Naive B cell (primary cell): ENCODE measurements around the gene ASGR1. TPM values are rescaled to one million over a fixed set of nuclear protein-coding genes. Genes with fewer than 3 reads are reported as not detected.

Source experiments
- ATAC-seq, 2 donors: fragments of 150-1000 bp; cut with Tn5 transposase; 2 replicates each; pipeline ENCODE4 v1.10.0; 2021; ENCODE audit warnings: low read depth in 2 of 2, mild to moderate bottlenecking in 2 of 2, moderate library complexity in 2 of 2
- DNase-seq: peaks from one replicate; pipeline ENCODE4 v3.0.0; 2022
- H3K27ac Mint-ChIP-seq, 6 donors: one replicate each; pipeline ENCODE4 v1.8.0; 2020 to 2022; ENCODE audit warnings: mild to moderate bottlenecking in 6 of 6, mixed read lengths in 6 of 6, moderate library complexity in 5 of 6, inconsistent platforms in 2 of 6
- H3K27me3 Mint-ChIP-seq, 3 donors: one replicate each; pipeline ENCODE4 v1.8.0; 2021 to 2022; ENCODE audit warnings: mixed read lengths in 3 of 3, mild to moderate bottlenecking in 1 of 3
- H3K36me3 Mint-ChIP-seq, 2 donors: one replicate each; pipeline ENCODE4 v1.8.0; 2020 to 2022; ENCODE audit warnings: mixed read lengths in 2 of 2, inconsistent platforms in 1 of 2, mild to moderate bottlenecking in 1 of 2
- H3K4me1 Mint-ChIP-seq, 3 donors: one replicate each; pipeline ENCODE4 v1.8.0; 2020 to 2022; ENCODE audit warnings: mixed read lengths in 3 of 3, inconsistent platforms in 1 of 3, mild to moderate bottlenecking in 1 of 3, moderate library complexity in 1 of 3
- H3K4me3 Mint-ChIP-seq, 8 donors: one replicate each; pipeline ENCODE4 v1.8.0; 2020 to 2022; ENCODE audit warnings: mild to moderate bottlenecking in 8 of 8, mixed read lengths in 8 of 8, moderate library complexity in 8 of 8, inconsistent platforms in 2 of 8
- H3K9me3 Mint-ChIP-seq, 7 donors: one replicate each; pipeline ENCODE4 v1.8.0; 2020 to 2022; ENCODE audit warnings: mixed read lengths in 7 of 7, mild to moderate bottlenecking in 5 of 7, inconsistent platforms in 2 of 7, moderate library complexity in 1 of 7
- polyA plus RNA-seq, 6 donors: library from polyadenylated mRNA; unstranded; fragments of 300-500 nt; fragmentation: Illumina TruSeq; gene quantifications; one replicate each; pipeline ENCODE4 v1.2.3, GENCODE V29; 2021; ENCODE audit warnings: low read depth in 6 of 6

ASGR1 gene
- polyA plus RNA-seq, 6 donors from 2014 or later: 0.19 TPM; not detected in 5

- Mint-ChIP-seq H3K27me3 (no peaks in the 10 kb centered on the region), H3K4me3 (peak overlapping the region; percentile 86 to 97 (median 94)), H3K4me1 (peaks cover 35 to 57% (median 47%) of the 10 kb centered on the region in 3 donors), H3K9me3 (no peaks in the 10 kb centered on the region), H3K27ac (peak overlapping the region; percentile 69 to 92 (median 83)), H3K36me3 (no peaks in the 10 kb centered on the region)
- ATAC-seq (peak; percentile 57 to 60), DNase-seq (peak; percentile 60)
These were observed 41.6 kb upstream of the ASGR1 start for GRCh38 chr17:7220593-7221277.

DNA sequence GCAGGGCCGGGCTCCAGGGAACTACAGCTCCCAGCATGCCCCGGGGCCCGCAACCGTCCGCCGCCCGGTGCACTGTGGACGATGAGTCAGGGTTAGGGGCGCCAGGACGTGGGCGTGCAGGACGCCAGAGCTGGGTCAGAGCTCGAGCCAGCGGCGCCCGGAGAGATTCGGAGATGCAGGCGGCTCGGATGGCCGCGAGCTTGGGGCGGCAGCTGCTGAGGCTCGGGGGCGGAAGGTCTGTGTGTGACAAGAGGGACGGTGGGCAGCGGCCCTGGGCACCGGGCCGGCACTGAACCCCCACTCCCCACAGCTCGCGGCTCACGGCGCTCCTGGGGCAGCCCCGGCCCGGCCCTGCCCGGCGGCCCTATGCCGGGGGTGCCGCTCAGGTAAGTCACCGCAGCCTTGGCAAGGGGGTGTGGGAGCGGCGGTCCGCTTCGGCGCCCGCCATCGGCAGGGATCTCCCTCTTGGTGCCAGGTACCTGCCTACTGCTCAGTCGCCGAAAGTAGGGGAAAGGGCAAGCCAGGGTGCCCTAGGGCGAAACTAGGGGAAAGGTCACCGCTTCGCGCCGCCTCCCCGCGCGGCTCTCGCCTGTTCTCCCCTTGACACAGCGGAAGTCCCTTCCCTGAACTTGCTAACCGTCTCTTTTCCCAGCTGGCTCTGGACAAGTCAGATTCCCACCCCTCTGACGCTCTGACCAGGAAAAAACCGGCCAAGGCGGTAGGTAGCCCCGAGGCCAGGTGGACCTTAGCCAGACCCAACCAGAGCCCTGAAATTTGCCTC, 40.8 kb upstream of the ASGR1 start, which contains the start of the genes ACADVL and DLG4:
Gene ACADVL, plus strand, starts transcription at position 127 of the 781 bp plus-strand sequence. Its CDS starts 47 bp downstream, at position 174.
Gene DLG4, minus strand, starts transcription at position 25 of the 781 bp plus-strand sequence.
- peak within 1 kb of the TSS; percentile 62 to 96 (median 94) for H3K27ac Mint-ChIP-seq
- H3K4me1 Mint-ChIP-seq: peaks cover 37 to 61% (median 51%) of the 10 kb centered on the region in 3 donors
- H3K9me3 Mint-ChIP-seq: no peaks in the 10 kb centered on the region
- peak within 1 kb of the TSS; percentile 88 to 97 (median 94) for H3K4me3 Mint-ChIP-seq
- ATAC-seq: peak; percentile 71 to 72
- H3K36me3 Mint-ChIP-seq: no peaks in the 10 kb centered on the region
- DNase-seq: peak; percentile 65
- H3K27me3 Mint-ChIP-seq: no peaks in the 10 kb centered on the region

DNA sequence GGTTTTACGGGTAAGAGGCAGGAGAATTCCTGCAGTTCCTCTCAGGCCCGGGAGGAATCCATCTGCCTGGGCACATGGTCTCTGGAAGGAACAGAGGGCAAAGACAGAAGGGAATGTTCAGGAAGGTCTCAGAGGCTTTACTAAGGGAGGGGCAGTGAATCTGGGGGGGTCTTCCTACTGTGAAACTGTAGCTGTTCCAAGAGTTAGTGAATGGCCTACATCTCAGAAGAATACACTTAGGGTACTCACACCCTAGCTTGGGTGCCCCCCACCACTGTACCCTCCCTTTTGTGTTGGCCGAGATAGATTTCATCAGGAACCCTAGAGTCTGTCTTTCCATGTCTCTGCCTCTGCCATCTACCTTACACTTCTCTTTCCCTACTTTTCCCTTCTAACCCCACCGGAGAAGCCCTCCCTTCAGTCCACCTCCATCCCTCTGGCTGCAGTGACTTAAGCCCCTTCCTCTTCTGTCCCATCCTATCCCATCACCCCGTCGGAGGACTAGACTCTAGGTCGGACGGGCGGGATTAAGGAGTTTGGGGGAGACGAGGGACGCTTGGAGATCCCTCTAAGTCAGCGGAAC, 40.1 kb upstream of the ASGR1 start:
- Mint-ChIP-seq H3K36me3 (no peaks in the 10 kb centered on the region), H3K27ac (peak overlapping the region; percentile 62 to 96 (median 94)), H3K27me3 (no peaks in the 10 kb centered on the region), H3K4me1 (peaks cover 44 to 68% (median 58%) of the 10 kb centered on the region in 3 donors), H3K4me3 (peak overlapping the region; percentile 88 to 97 (median 94)), H3K9me3 (no peaks in the 10 kb centered on the region)
- DNase-seq (no peak), ATAC-seq (no peak)

- no peaks in the 10 kb centered on the region for H3K36me3 Mint-ChIP-seq
- H3K4me3 Mint-ChIP-seq: peak overlapping the region; percentile 14 to 97 (median 91)
- no peaks in the 10 kb centered on the region for H3K27me3 Mint-ChIP-seq
- DNase-seq (no peak), ATAC-seq (no peak)
- peaks cover 50 to 73% (median 64%) of the 10 kb centered on the region in 3 donors for H3K4me1 Mint-ChIP-seq
- H3K27ac Mint-ChIP-seq: peak overlapping the region in 3 of 6 donors; percentile 52 to 91 (median 85)
- H3K9me3 Mint-ChIP-seq: no peaks in the 10 kb centered on the region
These were observed 39.6 kb upstream of the ASGR1 start for GRCh38 chr17:7218758-7219157.

DNA sequence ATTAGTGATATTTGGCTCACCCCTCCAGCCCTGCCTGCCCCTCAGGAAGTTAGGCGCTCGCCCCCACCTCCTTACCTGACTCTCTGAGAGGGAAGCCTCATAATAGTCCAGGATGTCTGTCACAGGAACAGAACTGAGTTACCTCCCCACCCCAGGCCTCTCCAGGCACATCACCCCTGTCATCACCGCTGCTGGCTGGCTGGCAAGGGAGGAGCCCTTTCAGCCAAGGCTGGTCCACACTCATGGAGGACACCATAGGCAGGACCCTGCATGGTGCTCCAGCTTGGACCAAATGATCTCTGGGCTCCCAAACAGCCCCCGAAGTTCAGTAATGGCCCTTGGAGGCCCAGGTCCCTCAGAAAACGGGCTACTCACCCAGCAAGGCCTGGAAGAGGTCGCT, 39.0 kb upstream of the ASGR1 start:
- Mint-ChIP-seq H3K27me3 (no peaks in the 10 kb centered on the region), H3K9me3 (no peaks in the 10 kb centered on the region), H3K4me3 (peak overlapping the region; percentile 47 to 97 (median 72))

GRCh38 chr17:7217113-7217987, 38.2 kb upstream of the ASGR1 start:
- no peaks in the 10 kb centered on the region for H3K9me3 Mint-ChIP-seq
- H3K36me3 Mint-ChIP-seq: no peaks in the 10 kb centered on the region
- no peak for ATAC-seq
- H3K27ac Mint-ChIP-seq: peak overlapping the region in 3 of 6 donors; percentile 6 to 88 (median 70)
- H3K27me3 Mint-ChIP-seq: peaks cover 0 to 2% (median 0%) of the 10 kb centered on the region in 3 donors
- no peak for DNase-seq
- H3K4me3 Mint-ChIP-seq: peak overlapping the region in 7 of 8 donors; percentile 47 to 97 (median 81)
- peaks cover 55 to 79% (median 69%) of the 10 kb centered on the region in 3 donors for H3K4me1 Mint-ChIP-seq

More for the DNA sequence above, 39.0 kb upstream of the ASGR1 start:
- Mint-ChIP-seq H3K27ac (peak overlapping the region in 3 of 6 donors; percentile 20 to 75 (median 70)), H3K36me3 (no peaks in the 10 kb centered on the region), H3K4me1 (peaks cover 55 to 79% (median 69%) of the 10 kb centered on the region in 3 donors)
- no peak for ATAC-seq
- no peak for DNase-seq

GRCh38 chr17:7216242-7217112, 37.3 kb upstream of the ASGR1 start:
- Mint-ChIP-seq H3K27ac (peak overlapping the region; percentile 13 to 98 (median 50)), H3K27me3 (peaks cover 0 to 10% (median 0%) of the 10 kb centered on the region in 3 donors), H3K4me1 (peaks cover 55 to 71% (median 69%) of the 10 kb centered on the region in 3 donors), H3K4me3 (peak overlapping the region in 5 of 8 donors; percentile 8 to 81 (median 65)), H3K36me3 (no peaks in the 10 kb centered on the region), H3K9me3 (no peaks in the 10 kb centered on the region)
- ATAC-seq: no peak
- DNase-seq: no peak

DNA sequence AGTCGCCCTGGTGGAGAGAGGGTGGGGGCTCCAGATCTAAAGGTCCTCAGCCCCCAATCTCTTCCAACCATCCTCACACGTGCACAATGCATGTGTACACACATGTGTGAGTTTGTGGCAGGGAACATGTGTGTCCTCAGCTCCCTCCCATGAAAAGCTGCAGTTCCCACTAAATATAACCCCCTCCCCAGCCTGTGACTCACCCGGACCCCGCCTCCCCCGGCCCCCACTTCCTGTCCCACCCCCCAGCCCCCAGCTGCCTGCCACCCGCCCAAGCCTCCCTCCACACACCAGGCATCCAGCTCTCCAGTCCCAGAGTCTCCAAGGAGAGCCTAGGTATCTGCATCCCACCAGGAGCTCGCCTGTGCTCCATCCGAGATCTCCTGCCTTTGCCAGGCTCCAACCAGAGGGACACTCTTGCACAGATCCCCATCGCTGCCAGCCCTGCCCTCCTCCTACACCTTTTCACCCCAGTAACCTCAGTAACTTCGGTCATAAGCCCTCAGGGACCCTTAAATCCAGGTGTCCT, 36.5 kb upstream of the ASGR1 start:
- H3K27me3 Mint-ChIP-seq: peaks cover 0 to 10% (median 0%) of the 10 kb centered on the region in 3 donors
- H3K36me3 Mint-ChIP-seq: no peaks in the 10 kb centered on the region
- H3K4me3 Mint-ChIP-seq: peak overlapping the region in 4 of 8 donors; percentile 8 to 80 (median 54)
- peak overlapping the region in 5 of 6 donors; percentile 5 to 98 (median 50) for H3K27ac Mint-ChIP-seq
- H3K9me3 Mint-ChIP-seq: no peaks in the 10 kb centered on the region
- no peak for ATAC-seq
- peaks cover 47 to 63% (median 62%) of the 10 kb centered on the region in 3 donors for H3K4me1 Mint-ChIP-seq
- DNase-seq: no peak

DNA sequence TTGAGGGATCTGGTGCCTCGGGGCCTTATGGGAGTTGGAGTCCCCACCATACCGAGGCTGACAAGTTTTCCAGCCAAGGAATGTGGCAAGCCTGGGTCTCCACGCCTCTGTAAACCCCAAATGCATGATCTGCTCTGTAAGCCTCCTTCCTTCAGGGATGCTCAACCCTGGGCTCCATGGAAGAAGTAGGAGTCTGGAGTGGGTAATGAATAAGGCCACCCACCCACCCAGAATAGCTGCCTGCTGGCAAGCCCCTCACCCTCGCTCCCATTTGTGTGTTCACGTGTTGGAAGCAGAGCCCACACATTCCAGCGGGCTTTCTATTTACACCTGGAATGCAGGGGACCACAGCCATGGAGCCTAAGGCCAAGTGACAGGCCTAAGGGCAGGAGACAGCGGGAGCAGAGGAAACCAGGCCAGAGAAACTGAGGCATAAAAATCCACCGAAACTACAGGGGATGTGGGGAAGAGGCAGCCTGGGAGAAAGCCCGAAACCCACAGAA, 36.0 kb upstream of the ASGR1 start:
- H3K27me3 Mint-ChIP-seq: peaks cover 0 to 10% (median 2%) of the 10 kb centered on the region in 3 donors
- no peak for ATAC-seq
- H3K4me1 Mint-ChIP-seq: peaks cover 42 to 58% (median 57%) of the 10 kb centered on the region in 3 donors
- no peaks in the 10 kb centered on the region for H3K9me3 Mint-ChIP-seq
- H3K36me3 Mint-ChIP-seq: no peaks in the 10 kb centered on the region
- peak overlapping the region; percentile 87 to 96 (median 90) for H3K4me3 Mint-ChIP-seq
- peak overlapping the region; percentile 98 to 99 (median 99) for H3K27ac Mint-ChIP-seq
- DNase-seq: no peak

DNA sequence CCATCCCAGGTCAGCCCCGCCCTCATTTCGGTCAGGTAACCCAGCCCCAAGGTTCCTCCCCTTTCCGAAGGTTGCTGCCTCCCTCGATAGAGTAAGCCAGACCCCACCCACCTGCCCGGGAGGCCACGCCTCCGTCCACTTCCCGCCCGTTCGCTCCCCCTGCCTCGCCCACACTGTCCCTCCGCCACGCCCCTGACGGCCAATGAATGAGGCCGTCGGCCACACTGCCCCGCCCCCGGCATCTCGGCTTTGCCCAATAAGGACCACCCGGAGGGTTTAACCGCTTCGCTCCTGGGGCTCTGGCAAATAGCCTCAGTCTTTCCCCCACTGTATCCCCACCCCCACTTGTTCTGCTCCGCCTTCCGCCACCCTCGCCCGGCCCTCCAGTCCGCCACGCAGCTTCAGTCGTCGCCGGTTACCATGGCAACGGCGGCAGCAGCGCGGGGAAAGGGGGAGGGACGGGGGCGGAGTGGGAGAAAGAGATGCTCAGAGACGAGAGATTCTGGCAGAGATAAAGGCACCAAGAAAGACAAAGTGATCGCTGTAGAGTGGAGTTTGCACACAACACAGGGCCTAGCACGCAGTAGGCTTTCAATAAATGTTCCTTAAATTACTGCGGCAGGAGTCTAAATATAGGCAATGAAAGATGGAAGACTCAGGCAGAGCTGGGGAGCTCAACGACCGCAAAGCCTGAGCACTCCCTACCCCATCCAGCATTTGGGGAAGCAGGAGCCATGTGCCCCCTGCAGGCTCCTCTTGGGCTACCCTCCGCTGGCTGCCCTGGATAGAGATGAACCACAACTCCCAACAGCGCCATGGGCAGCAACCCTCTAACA, 35.3 kb upstream of the ASGR1 start:
- Mint-ChIP-seq H3K9me3 (no peaks in the 10 kb centered on the region), H3K4me3 (peak overlapping the region; percentile 87 to 96 (median 90)), H3K27me3 (peaks cover 0 to 10% (median 6%) of the 10 kb centered on the region in 3 donors), H3K4me1 (peaks cover 39 to 54% (median 53%) of the 10 kb centered on the region in 3 donors), H3K36me3 (no peaks in the 10 kb centered on the region), H3K27ac (peak overlapping the region; percentile 98 to 99 (median 99))
- DNase-seq (peak; percentile 98), ATAC-seq (peak; percentile 77 to 78)
